Measurements from ENCODE around the gene ZNF680. TPM values are rescaled to one million over a fixed set of nuclear protein-coding genes. Genes with fewer than 3 reads are reported as not detected.

The ZNF680 gene
- total RNA-seq, 1 experiment from 2014 or later, result 11.2 TPM

GRCh38 chr7:64590971-64591370 is 28.1 kb upstream of the ZNF680 start:
- no peaks in the 10 kb centered on the region for H3K79me2 ChIP-seq (ENCODE audit: insufficient read depth, low read length)
- no peaks in the 10 kb centered on the region for H3K9me3 ChIP-seq (ENCODE audit: control insufficient read depth in 1 of 2, insufficient read depth in 1 of 2, low read depth in 1 of 2, low read length in 2 of 2)
- H2AFZ ChIP-seq (ENCODE audit: low read depth, low read length, poor library complexity, severe bottlenecking), result no peak overlapping the region
- POLR2A ChIA-PET, result no interaction called here
- H3K4me1 ChIP-seq (ENCODE audit: control insufficient read depth in 1 of 2, insufficient read depth in 2 of 2, low read length in 2 of 2), result no peaks in the 10 kb centered on the region
- no TSS peak for BruUV-seq (replicated peaks)
- no peaks in the 10 kb centered on the region for H3K9me2 ChIP-seq (ENCODE audit: insufficient read depth)
- no peak overlapping the region for H3K9ac ChIP-seq (ENCODE audit: low read length)
- TF ChIP-seq EZH2 (IDR thresholded peaks at IDR 0.05), result no peak
- no peak for TF ChIP-seq ELF1 (IDR thresholded peaks at IDR 0.05; ENCODE audit: borderline replicate concordance, low read depth)
- RAD21 ChIA-PET (ENCODE audit: low non-redundant PET in 1 of 2, low total read pairs in 2 of 2, uncharacterized antibody in 2 of 2, unreplicated experiment in 2 of 2), result no interaction called here
- no peak overlapping the region for H3K27ac ChIP-seq (ENCODE audit: low read depth, low read length)
- CTCF ChIA-PET, result no interaction called here
- no peaks in the 10 kb centered on the region for H4K20me1 ChIP-seq (ENCODE audit: insufficient read depth)
- no peak for DNase-seq (ENCODE audit: low read depth, low spot score)
- no peak overlapping the region for H3K4me2 ChIP-seq (ENCODE audit: low read length)
- no peaks in the 10 kb centered on the region for H3K27me3 ChIP-seq (ENCODE audit: insufficient read depth, low read length)
- intact Hi-C loops (cut with micrococcal nuclease), result no loop called here
- H3K36me3 ChIP-seq (ENCODE audit: control insufficient read depth in 1 of 2, insufficient read depth in 2 of 2, low read length in 2 of 2), result no peaks in the 10 kb centered on the region
- no peak for ATAC-seq
- no peak overlapping the region for H3K4me3 ChIP-seq (replicated peaks in 1 of 2; ENCODE audit: low read depth in 1 of 2, low read length in 2 of 2)

- no peaks in the 10 kb centered on the region for H3K9me3 ChIP-seq (ENCODE audit: control insufficient read depth in 1 of 2, insufficient read depth in 1 of 2, low read depth in 1 of 2, low read length in 2 of 2)
- H3K4me1 ChIP-seq (ENCODE audit: control insufficient read depth in 1 of 2, insufficient read depth in 2 of 2, low read length in 2 of 2), result no peaks in the 10 kb centered on the region
- CTCF ChIA-PET, result no interaction called here
- no peaks in the 10 kb centered on the region for H3K27me3 ChIP-seq (ENCODE audit: insufficient read depth, low read length)
- RAD21 ChIA-PET (ENCODE audit: low non-redundant PET in 1 of 2, low total read pairs in 2 of 2, uncharacterized antibody in 2 of 2, unreplicated experiment in 2 of 2), result no interaction called here
- no peak overlapping the region for H3K4me3 ChIP-seq (replicated peaks in 1 of 2; ENCODE audit: low read depth in 1 of 2, low read length in 2 of 2)
- intact Hi-C loops (cut with micrococcal nuclease), result no loop called here
- POLR2A ChIA-PET, result no interaction called here
- ATAC-seq (no peak), DNase-seq (ENCODE audit: low read depth, low spot score) (no peak)
- H3K9me2 ChIP-seq (ENCODE audit: insufficient read depth), result no peaks in the 10 kb centered on the region
- H3K79me2 ChIP-seq (ENCODE audit: insufficient read depth, low read length), result no peaks in the 10 kb centered on the region
- H4K20me1 ChIP-seq (ENCODE audit: insufficient read depth), result no peaks in the 10 kb centered on the region
- no TSS peak for BruUV-seq (replicated peaks)
- H3K4me2 ChIP-seq (ENCODE audit: low read length), result no peak overlapping the region
- no peak overlapping the region for H2AFZ ChIP-seq (ENCODE audit: low read depth, low read length, poor library complexity, severe bottlenecking)
- H3K9ac ChIP-seq (ENCODE audit: low read length), result no peak overlapping the region
- H3K36me3 ChIP-seq (ENCODE audit: control insufficient read depth in 1 of 2, insufficient read depth in 2 of 2, low read length in 2 of 2), result no peaks in the 10 kb centered on the region
- H3K27ac ChIP-seq (ENCODE audit: low read depth, low read length), result no peak overlapping the region
- TF ChIP-seq CTCF (IDR thresholded peaks at IDR 0.05 in 2 of 3, conservative IDR thresholded peaks at IDR 0.05 in 1 of 3; ENCODE audit: borderline replicate concordance in 1 of 3, insufficient read depth in 1 of 3, low read depth in 2 of 3, low read length in 2 of 3) (no peak), POLR2AphosphoS5 (IDR thresholded peaks at IDR 0.05; ENCODE audit: low read depth, low read length) (no peak), SP1 (IDR thresholded peaks at IDR 0.05; ENCODE audit: low read depth) (no peak), ZNF274 (IDR thresholded peaks at IDR 0.05; ENCODE audit: low read depth, low read length) (no peak), JUND (IDR thresholded peaks at IDR 0.05) (no peak), EGR1 (IDR thresholded peaks at IDR 0.05; ENCODE audit: low read depth) (no peak), ZBTB33 (IDR thresholded peaks at IDR 0.05; ENCODE audit: extremely low read depth, insufficient replicate concordance, low read length) (no peak), SRF (IDR thresholded peaks at IDR 0.05; ENCODE audit: low read depth) (no peak), YY1 (IDR thresholded peaks at IDR 0.05; ENCODE audit: extremely low read depth, insufficient replicate concordance, low read depth, low read length) (no peak), ATF3 (IDR thresholded peaks at IDR 0.05) (no peak), POLR2A (IDR thresholded peaks at IDR 0.05; ENCODE audit: borderline replicate concordance, extremely low read depth, insufficient read depth, insufficient read length) (no peak), EZH2phosphoT487 (IDR thresholded peaks at IDR 0.05; ENCODE audit: borderline replicate concordance) (no peak), FOSL1 (IDR thresholded peaks at IDR 0.05; ENCODE audit: low read depth) (no peak), CEBPB (IDR thresholded peaks at IDR 0.05; ENCODE audit: low read depth) (no peak)
Measured at GRCh38 chr7:64581926-64582894, 19.3 kb upstream of the ZNF680 start.

All from HCT116 (cell line).